ENCODE data around the gene ZMIZ2. TPM values are rescaled to one million over a fixed set of nuclear protein-coding genes. Genes with fewer than 3 reads are reported as not detected.

ZMIZ2 gene
- total and polyA plus RNA-seq, 2 donors (not counting 1 experiment from before 2014, with no cell fraction given), result 254 to 442 TPM

DNA sequence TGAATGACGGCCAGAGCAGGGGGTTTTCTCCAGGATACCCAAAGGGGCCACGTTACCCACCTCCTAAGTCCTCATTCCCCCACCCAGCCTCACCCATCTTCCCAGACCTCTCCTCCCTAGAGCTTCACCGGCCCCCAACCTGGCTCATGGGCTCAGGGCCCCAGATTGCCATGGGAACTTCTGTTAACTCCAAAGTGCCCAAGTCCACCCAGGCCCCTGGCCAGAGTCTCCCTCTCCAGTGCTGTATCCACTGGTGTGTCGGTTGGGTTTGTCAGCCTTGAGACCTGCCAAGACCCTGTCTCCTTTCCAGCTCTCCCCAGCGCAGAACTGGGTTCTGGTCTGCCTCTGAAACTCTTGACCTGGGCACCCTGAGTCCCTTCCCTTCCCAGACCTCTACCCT lies 37.1 kb upstream of the ZMIZ2 start:
- Histone ChIP-seq H2AFZ (ENCODE audit: insufficient read depth, low read depth, low read length, poor library complexity, severe bottlenecking) (no peak overlapping the region), H3K9me3 (ENCODE audit: control extremely low read depth in 1 of 3, control insufficient read depth in 2 of 3, insufficient read depth in 1 of 3, low read length in 2 of 3) (no peaks in the 10 kb centered on the region), H3K27ac (ENCODE audit: low read length in 2 of 2) (no peak overlapping the region), H3K4me1 (ENCODE audit: control insufficient read depth in 2 of 2, insufficient read depth in 2 of 2, low read length in 2 of 2) (no peaks in the 10 kb centered on the region), H4K20me1 (ENCODE audit: control insufficient read depth, insufficient read depth, low read length, poor library complexity, severe bottlenecking) (no peaks in the 10 kb centered on the region), H3K4me2 (replicated peaks; ENCODE audit: low read depth, low read length, poor library complexity, severe bottlenecking) (no peak overlapping the region), H3K27me3 (replicated peaks in 1 of 4; ENCODE audit: control extremely low read depth in 1 of 4, control insufficient read depth in 3 of 4, insufficient read depth in 4 of 4, low read length in 3 of 4) (no peaks in the 10 kb centered on the region), H3K79me2 (ENCODE audit: control insufficient read depth, insufficient read depth, low read length) (no peaks in the 10 kb centered on the region), H3K9ac (ENCODE audit: low read length) (no peak overlapping the region), H3K4me3 (ENCODE audit: control extremely low read depth in 1 of 5, extremely low read depth in 1 of 5, insufficient read depth in 1 of 5, low read depth in 2 of 5, low read length in 4 of 5) (no peak overlapping the region), H3K36me3 (replicated peaks in 1 of 2; ENCODE audit: control extremely low read depth in 1 of 2, control insufficient read depth in 1 of 2, extremely low read depth in 1 of 2, insufficient read depth in 2 of 2, low read length in 1 of 2) (peaks cover 0 to 26% of the 10 kb centered on the region in 2 experiments)
- WGBS (ENCODE audit: insufficient coverage), result 87% methylated on average over 5 of the region's 5 CpGs
- Mint-ChIP-seq H3K27me3 (no peaks in the 10 kb centered on the region), H3K27ac (no peak overlapping the region), H3K9me3 (ENCODE audit: insufficient read depth) (no peaks in the 10 kb centered on the region), H3K4me3 (no peak overlapping the region), H3K4me1 (no peaks in the 10 kb centered on the region)
- intact Hi-C loops (cut with micrococcal nuclease), result no loop called here
- no peak for ATAC-seq (ENCODE audit: low read depth)
- CTCF ChIA-PET, result no interaction called here
- TF ChIP-seq EZH2 (IDR thresholded peaks at IDR 0.05; ENCODE audit: borderline replicate concordance, insufficient read depth, low read depth, low read length, poor library complexity, severe bottlenecking), result no peak
- TF ChIP-seq, protein P1, sequence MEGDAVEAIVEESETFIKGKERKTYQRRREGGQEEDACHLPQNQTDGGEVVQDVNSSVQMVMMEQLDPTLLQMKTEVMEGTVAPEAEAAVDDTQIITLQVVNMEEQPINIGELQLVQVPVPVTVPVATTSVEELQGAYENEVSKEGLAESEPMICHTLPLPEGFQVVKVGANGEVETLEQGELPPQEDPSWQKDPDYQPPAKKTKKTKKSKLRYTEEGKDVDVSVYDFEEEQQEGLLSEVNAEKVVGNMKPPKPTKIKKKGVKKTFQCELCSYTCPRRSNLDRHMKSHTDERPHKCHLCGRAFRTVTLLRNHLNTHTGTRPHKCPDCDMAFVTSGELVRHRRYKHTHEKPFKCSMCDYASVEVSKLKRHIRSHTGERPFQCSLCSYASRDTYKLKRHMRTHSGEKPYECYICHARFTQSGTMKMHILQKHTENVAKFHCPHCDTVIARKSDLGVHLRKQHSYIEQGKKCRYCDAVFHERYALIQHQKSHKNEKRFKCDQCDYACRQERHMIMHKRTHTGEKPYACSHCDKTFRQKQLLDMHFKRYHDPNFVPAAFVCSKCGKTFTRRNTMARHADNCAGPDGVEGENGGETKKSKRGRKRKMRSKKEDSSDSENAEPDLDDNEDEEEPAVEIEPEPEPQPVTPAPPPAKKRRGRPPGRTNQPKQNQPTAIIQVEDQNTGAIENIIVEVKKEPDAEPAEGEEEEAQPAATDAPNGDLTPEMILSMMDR (IDR thresholded peaks at IDR 0.05), result no peak
- POLR2A ChIA-PET, result no interaction called here
- no peak for DNase-seq

DNA sequence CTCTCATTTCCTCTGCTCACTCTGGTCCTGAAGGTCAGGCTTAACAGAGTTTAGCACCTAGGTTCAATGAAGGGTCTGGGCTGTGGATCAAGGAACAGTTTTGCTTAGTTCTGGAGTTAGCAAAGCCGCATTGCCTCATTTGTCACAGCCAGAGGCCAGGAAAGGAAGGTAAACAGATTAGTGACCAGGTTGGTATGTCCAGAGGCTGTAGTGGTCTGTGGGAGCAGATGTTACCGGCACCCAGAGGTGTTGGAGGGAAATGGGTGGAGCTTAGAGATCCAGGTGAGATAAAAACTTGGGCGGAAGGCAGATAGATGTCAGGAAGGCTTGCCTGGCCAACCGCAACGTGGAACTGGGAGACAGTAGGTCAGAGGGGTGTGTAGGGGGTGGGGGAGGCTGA lies 36.6 kb upstream of the ZMIZ2 start:
- Histone ChIP-seq H4K20me1 (ENCODE audit: control insufficient read depth, insufficient read depth, low read length, poor library complexity, severe bottlenecking) (no peaks in the 10 kb centered on the region), H3K36me3 (replicated peaks in 1 of 2; ENCODE audit: control extremely low read depth in 1 of 2, control insufficient read depth in 1 of 2, extremely low read depth in 1 of 2, insufficient read depth in 2 of 2, low read length in 1 of 2) (peaks cover 0 to 24% of the 10 kb centered on the region in 2 experiments), H3K4me3 (ENCODE audit: control extremely low read depth in 1 of 5, extremely low read depth in 1 of 5, insufficient read depth in 1 of 5, low read depth in 2 of 5, low read length in 4 of 5) (no peak overlapping the region), H3K79me2 (ENCODE audit: control insufficient read depth, insufficient read depth, low read length) (no peaks in the 10 kb centered on the region), H3K27ac (ENCODE audit: low read length in 2 of 2) (no peak overlapping the region), H3K4me1 (ENCODE audit: control insufficient read depth in 2 of 2, insufficient read depth in 2 of 2, low read length in 2 of 2) (no peaks in the 10 kb centered on the region), H3K9ac (ENCODE audit: low read length) (no peak overlapping the region), H3K27me3 (replicated peaks in 1 of 4; ENCODE audit: control extremely low read depth in 1 of 4, control insufficient read depth in 3 of 4, insufficient read depth in 4 of 4, low read length in 3 of 4) (no peaks in the 10 kb centered on the region), H3K9me3 (ENCODE audit: control extremely low read depth in 1 of 3, control insufficient read depth in 2 of 3, insufficient read depth in 1 of 3, low read length in 2 of 3) (no peaks in the 10 kb centered on the region), H3K4me2 (replicated peaks; ENCODE audit: low read depth, low read length, poor library complexity, severe bottlenecking) (no peak overlapping the region), H2AFZ (ENCODE audit: insufficient read depth, low read depth, low read length, poor library complexity, severe bottlenecking) (no peak overlapping the region)
- no peak overlapping the region for H3K27ac Mint-ChIP-seq
- H3K4me3 Mint-ChIP-seq, result no peak overlapping the region
- TF ChIP-seq, protein P1 (IDR thresholded peaks at IDR 0.05), result no peak
- TF ChIP-seq EZH2 (IDR thresholded peaks at IDR 0.05; ENCODE audit: borderline replicate concordance, insufficient read depth, low read depth, low read length, poor library complexity, severe bottlenecking), result no peak
- intact Hi-C loops (cut with micrococcal nuclease), result no loop called here
- 58% methylated on average over 5 of the region's 5 CpGs for WGBS (ENCODE audit: insufficient coverage)
- H3K9me3 Mint-ChIP-seq (ENCODE audit: insufficient read depth), result no peaks in the 10 kb centered on the region
- POLR2A ChIA-PET, result no interaction called here
- no peaks in the 10 kb centered on the region for H3K27me3 Mint-ChIP-seq
- no peak for ATAC-seq (ENCODE audit: low read depth)
- no peak for DNase-seq
- CTCF ChIA-PET, result no interaction called here
- no peaks in the 10 kb centered on the region for H3K4me1 Mint-ChIP-seq
